Testis (tissue), 5 donors: ENCODE measurements around the gene DUSP7. TPM values are rescaled to one million over a fixed set of nuclear protein-coding genes. Genes with fewer than 3 reads are reported as not detected.

Source experiments
- DNase-seq: peaks from one replicate; pipeline ENCODE4 v3.0.0-alpha.2; 2019
- H3K27ac ChIP-seq, 2 donors: fragments of 200-600 bp; sonication (generic); one replicate each; pipeline ENCODE4 v1.5.1; 2019
- H3K27me3 ChIP-seq: fragments of 200-600 bp; sonication (generic); one replicate; pipeline ENCODE4 v1.5.1; 2019
- H3K36me3 ChIP-seq: fragments of 200-600 bp; sonication (generic); one replicate; pipeline ENCODE4 v1.5.1; 2017; ENCODE audit warnings: low read depth; ENCODE audit errors: missing control alignments
- H3K4me1 ChIP-seq: fragments of 200-600 bp; sonication (generic); one replicate; pipeline ENCODE4 v1.5.1; 2019
- H3K4me3 ChIP-seq, 2 donors: fragments of 200-600 bp; sonication (generic); one replicate each; pipeline ENCODE4 v1.5.1; 2017 to 2019
- H3K9me3 ChIP-seq: fragments of 200-600 bp; sonication (generic); one replicate; pipeline ENCODE4 v1.5.1; 2017
- CTCF ChIP-seq, 3 experiments: fragments of 450-650 bp in 2 of 3; fragments of 200-600 bp in 1 of 3; sonication (generic) in 1 of 3; IDR thresholded peaks; one replicate each; pipeline ENCODE4 v1.5.1; 2016 to 2019; ENCODE audit warnings: antibody characterized with exemption in 3 of 3, mild to moderate bottlenecking in 2 of 3, moderate library complexity in 1 of 3
- POLR2A ChIP-seq: fragments of 450-650 bp; IDR thresholded peaks from one replicate; pipeline ENCODE4 v1.6.1; 2017; ENCODE audit warnings: antibody characterized with exemption, mild to moderate bottlenecking, moderate library complexity
- WGBS, 2 donors: methylation state at CpG; one replicate each; pipeline ENCODE4 v1.1.5; 2018; 5-methylcytosine and 5-hydroxymethylcytosine counted together
- intact Hi-C: fragments of 100-400 bp; cut with DNase I; formaldehyde crosslinking; loops from one replicate; pipeline ENCODE4 v1.15.1; 2023; ENCODE audit warnings: low total_unique reads
- long read RNA-seq, 2 donors: transcript quantifications; one replicate each; lab custom pipeline, GENCODE V29; 2026
- polyA plus RNA-seq: library from polyadenylated mRNA; stranded (reverse); fragments of 350-450 nt; fragmentation: Illumina TruSeq; extraction: RNeasy Lipid Tissue Mini Kit (QIAGEN cat#74804); gene quantifications from one replicate; pipeline ENCODE4 v1.2.3, GENCODE V29; 2014; ENCODE audit warnings: low read depth, low replicate concordance; ENCODE audit not compliant: insufficient read depth
- total RNA-seq, 2 donors: library from RNA; depleted of rRNA; stranded (reverse); fragments of >200 nt; gene quantifications; one replicate each; pipeline ENCODE4 v1.2.3, GENCODE V29; 2016

The DUSP7 gene
- total RNA-seq (10 to 100 TPM; 40.6 to 48.8 TPM), polyA plus RNA-seq (25.1 TPM)
- long read RNA-seq, donor 1, partial matches to known transcripts = 0 of 6 reads
- long read RNA-seq, donor 1, other reads (novel, unspliced or antisense) = 0 of 6 reads
- long read RNA-seq, donor 2, partial matches to known transcripts = 0 of 5 reads
- long read RNA-seq, donor 2, other reads (novel, unspliced or antisense) = 0 of 5 reads

- DNase-seq = peak; percentile 73
- intact Hi-C loops = loop anchor here (10.0 kb wide), 1 partner anchor 52 kb away; no protein-coding TSS in a partner anchor
- H3K27ac ChIP-seq = peak within 1 kb of the TSS; percentile 86 to 87
- H3K9me3 ChIP-seq = no peaks in the 10 kb centered on the region
- TF ChIP-seq POLR2A (no peak), CTCF (IDR thresholded peaks at IDR 0.05) (no peak)
- H3K4me3 ChIP-seq = peak within 1 kb of the TSS; percentile 75 to 89
- no peaks in the 10 kb centered on the region for H3K36me3 ChIP-seq
- H3K4me1 ChIP-seq = peaks cover 31% of the 10 kb centered on the region
- no peaks in the 10 kb centered on the region for H3K27me3 ChIP-seq
- 0% methylated on average over 16 of the region's 51 CpGs; no CpG with 5 or more reads in 1 of the 2 donors for WGBS, 2 donors
These were observed at the start of gene DUSP7 for GRCh38 chr3:52056521-52056967. DUSP7 (minus strand) TSS chr3:52056571; CDS start chr3:52056366, 205 bp downstream.

GRCh38 chr3:52104684-52105640, 48.6 kb upstream of the DUSP7 start:
- DNase-seq = no peak
- H3K4me1 ChIP-seq = peaks cover 18% of the 10 kb centered on the region
- H3K36me3 ChIP-seq = no peaks in the 10 kb centered on the region
- no peaks in the 10 kb centered on the region for H3K9me3 ChIP-seq
- intact Hi-C loops = no loop called here
- H3K27ac ChIP-seq = no peak overlapping the region
- no peaks in the 10 kb centered on the region for H3K27me3 ChIP-seq
- WGBS, 2 donors = 84 to 88% methylated on average over 10 of the region's 10 CpGs
- TF ChIP-seq CTCF (IDR thresholded peaks at IDR 0.05) (no peak), POLR2A (no peak)
- H3K4me3 ChIP-seq = no peak overlapping the region

GRCh38 chr3:52102934-52103333, 46.6 kb upstream of the DUSP7 start:
- WGBS, 2 donors = 93 to 100% methylated on average over 4 of the region's 4 CpGs
- H3K36me3 ChIP-seq = no peaks in the 10 kb centered on the region
- H3K27me3 ChIP-seq = no peaks in the 10 kb centered on the region
- TF ChIP-seq POLR2A = no peak
- no peak for TF ChIP-seq CTCF (IDR thresholded peaks at IDR 0.05)
- no peak for DNase-seq
- no peak overlapping the region for H3K27ac ChIP-seq
- intact Hi-C loops = no loop called here
- no peak overlapping the region for H3K4me3 ChIP-seq
- peaks cover under 1% of the 10 kb centered on the region for H3K4me1 ChIP-seq
- H3K9me3 ChIP-seq = no peaks in the 10 kb centered on the region

GRCh38 chr3:52099001-52099401, 42.6 kb upstream of the DUSP7 start:
- intact Hi-C loops = no loop called here
- H3K4me1 ChIP-seq = no peaks in the 10 kb centered on the region
- no peak for TF ChIP-seq POLR2A
- no peak for TF ChIP-seq CTCF (IDR thresholded peaks at IDR 0.05)
- H3K36me3 ChIP-seq = no peaks in the 10 kb centered on the region
- DNase-seq = no peak
- no peaks in the 10 kb centered on the region for H3K27me3 ChIP-seq
- no peak overlapping the region for H3K4me3 ChIP-seq
- H3K9me3 ChIP-seq = no peaks in the 10 kb centered on the region
- H3K27ac ChIP-seq = no peak overlapping the region
- 81 to 88% methylated on average over 3 of the region's 3 CpGs for WGBS, 2 donors
